Measurements from ENCODE around the gene INPP5A. TPM values are rescaled to one million over a fixed set of nuclear protein-coding genes. Genes with fewer than 3 reads are reported as not detected.

The INPP5A gene
- total RNA-seq, 1 experiment from 2014 or later: 12.3 TPM

DNA sequence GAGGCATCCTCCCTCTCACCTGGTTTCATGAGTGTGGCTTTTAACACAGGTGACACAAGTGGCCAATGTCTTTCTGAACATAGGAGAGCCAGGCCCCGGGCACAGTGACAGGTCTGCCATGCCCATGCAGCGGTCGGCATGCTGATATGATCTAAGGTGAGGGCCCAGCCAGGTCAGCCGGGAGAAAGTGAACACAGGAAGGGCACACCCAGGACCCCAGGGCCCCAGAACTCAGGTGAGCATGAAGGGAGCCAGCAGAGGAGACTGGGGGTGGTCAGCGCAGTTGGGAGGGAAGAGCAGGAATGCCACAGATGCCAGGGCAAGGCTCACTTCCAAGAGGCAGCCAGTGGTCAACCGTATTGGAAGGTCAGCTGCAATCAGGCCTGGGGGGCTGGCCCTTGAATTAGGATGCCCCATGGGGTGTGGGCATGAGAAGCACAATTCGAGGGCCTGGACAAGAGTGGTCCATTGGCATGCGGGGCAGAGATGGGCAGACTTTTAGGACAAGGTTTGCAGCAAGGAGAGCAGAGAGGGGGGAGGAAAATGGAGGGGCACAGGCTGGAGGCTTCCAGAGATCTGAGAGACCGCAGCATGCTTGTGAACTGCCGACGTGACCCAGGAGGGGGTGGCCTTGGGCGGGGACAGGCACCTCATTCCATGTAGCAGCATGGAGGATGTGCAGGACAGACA lies 3.9 kb upstream of the INPP5A start:
- DNase-seq (ENCODE audit: low read depth, low spot score) (no peak), ATAC-seq (no peak)
- Histone ChIP-seq H4K20me1 (ENCODE audit: insufficient read depth) (no peaks in the 10 kb centered on the region), H2AFZ (ENCODE audit: low read depth, low read length, poor library complexity, severe bottlenecking) (no peak overlapping the region), H3K27me3 (ENCODE audit: insufficient read depth, low read length) (no peaks in the 10 kb centered on the region), H3K9me2 (ENCODE audit: insufficient read depth) (no peaks in the 10 kb centered on the region), H3K4me2 (ENCODE audit: low read length) (peak overlapping the region; percentile 63), H3K9me3 (ENCODE audit: control insufficient read depth in 1 of 2, insufficient read depth in 1 of 2, low read depth in 1 of 2, low read length in 2 of 2) (no peaks in the 10 kb centered on the region), H3K4me3 (replicated peaks in 1 of 2; ENCODE audit: low read depth in 1 of 2, low read length in 2 of 2) (no peak overlapping the region), H3K27ac (ENCODE audit: low read depth, low read length) (no peak overlapping the region), H3K36me3 (ENCODE audit: control insufficient read depth in 1 of 2, insufficient read depth in 2 of 2, low read length in 2 of 2) (no peaks in the 10 kb centered on the region), H3K79me2 (ENCODE audit: insufficient read depth, low read length) (no peaks in the 10 kb centered on the region), H3K9ac (ENCODE audit: low read length) (no peak overlapping the region), H3K4me1 (ENCODE audit: control insufficient read depth in 1 of 2, insufficient read depth in 2 of 2, low read length in 2 of 2) (peaks cover 18 to 40% of the 10 kb centered on the region in 2 experiments)
- BruUV-seq (replicated peaks): no TSS peak
- ChIA-PET CTCF (no interaction called here), POLR2A (interaction anchor here (0.7 kb wide), 1 partner anchor 616 kb away, joined by 3 read pairs; no protein-coding TSS in a partner anchor), RAD21 (ENCODE audit: low non-redundant PET in 1 of 2, low total read pairs in 2 of 2, uncharacterized antibody in 2 of 2, unreplicated experiment in 2 of 2) (no interaction called here)
- intact Hi-C loops (cut with micrococcal nuclease): loop anchor here (2.0 kb wide), 1 partner anchor 15 kb away; no protein-coding TSS in a partner anchor
- TF ChIP-seq POLR2A (IDR thresholded peaks at IDR 0.05; ENCODE audit: borderline replicate concordance, extremely low read depth, insufficient read depth, insufficient read length) (no peak), RAD21 (IDR thresholded peaks at IDR 0.05; ENCODE audit: low read depth) (no peak), EGR1 (IDR thresholded peaks at IDR 0.05; ENCODE audit: low read depth) (no peak), CBX3 (IDR thresholded peaks at IDR 0.05; ENCODE audit: low read depth) (no peak)
- TF ChIP-seq, protein P1, sequence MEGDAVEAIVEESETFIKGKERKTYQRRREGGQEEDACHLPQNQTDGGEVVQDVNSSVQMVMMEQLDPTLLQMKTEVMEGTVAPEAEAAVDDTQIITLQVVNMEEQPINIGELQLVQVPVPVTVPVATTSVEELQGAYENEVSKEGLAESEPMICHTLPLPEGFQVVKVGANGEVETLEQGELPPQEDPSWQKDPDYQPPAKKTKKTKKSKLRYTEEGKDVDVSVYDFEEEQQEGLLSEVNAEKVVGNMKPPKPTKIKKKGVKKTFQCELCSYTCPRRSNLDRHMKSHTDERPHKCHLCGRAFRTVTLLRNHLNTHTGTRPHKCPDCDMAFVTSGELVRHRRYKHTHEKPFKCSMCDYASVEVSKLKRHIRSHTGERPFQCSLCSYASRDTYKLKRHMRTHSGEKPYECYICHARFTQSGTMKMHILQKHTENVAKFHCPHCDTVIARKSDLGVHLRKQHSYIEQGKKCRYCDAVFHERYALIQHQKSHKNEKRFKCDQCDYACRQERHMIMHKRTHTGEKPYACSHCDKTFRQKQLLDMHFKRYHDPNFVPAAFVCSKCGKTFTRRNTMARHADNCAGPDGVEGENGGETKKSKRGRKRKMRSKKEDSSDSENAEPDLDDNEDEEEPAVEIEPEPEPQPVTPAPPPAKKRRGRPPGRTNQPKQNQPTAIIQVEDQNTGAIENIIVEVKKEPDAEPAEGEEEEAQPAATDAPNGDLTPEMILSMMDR (IDR thresholded peaks at IDR 0.05 in 2 of 3, conservative IDR thresholded peaks at IDR 0.05 in 1 of 3; ENCODE audit: borderline replicate concordance in 1 of 3, insufficient read depth in 1 of 3, low read depth in 2 of 3, low read length in 2 of 3): no peak

- no peaks in the 10 kb centered on the region for H3K79me2 ChIP-seq (ENCODE audit: insufficient read depth, low read length)
- H3K9ac ChIP-seq (ENCODE audit: low read length): no peak overlapping the region
- CTCF ChIA-PET: no interaction called here
- intact Hi-C loops (cut with micrococcal nuclease): loop anchor here (5.0 kb wide), 1 partner anchor 77 kb away; no protein-coding TSS in a partner anchor
- H3K27me3 ChIP-seq (ENCODE audit: insufficient read depth, low read length): no peaks in the 10 kb centered on the region
- RAD21 ChIA-PET (ENCODE audit: low non-redundant PET in 1 of 2, low total read pairs in 2 of 2, uncharacterized antibody in 2 of 2, unreplicated experiment in 2 of 2): no interaction called here
- BruUV-seq (replicated peaks): no TSS peak
- H3K9me2 ChIP-seq (ENCODE audit: insufficient read depth): no peaks in the 10 kb centered on the region
- DNase-seq (ENCODE audit: low read depth, low spot score): no peak
- H3K36me3 ChIP-seq (ENCODE audit: control insufficient read depth in 1 of 2, insufficient read depth in 2 of 2, low read length in 2 of 2): no peaks in the 10 kb centered on the region
- H3K27ac ChIP-seq (ENCODE audit: low read depth, low read length): no peak overlapping the region
- no peaks in the 10 kb centered on the region for H3K9me3 ChIP-seq (ENCODE audit: control insufficient read depth in 1 of 2, insufficient read depth in 1 of 2, low read depth in 1 of 2, low read length in 2 of 2)
- peaks cover 18 to 43% of the 10 kb centered on the region in 2 experiments for H3K4me1 ChIP-seq (ENCODE audit: control insufficient read depth in 1 of 2, insufficient read depth in 2 of 2, low read length in 2 of 2)
- no peak overlapping the region for H3K4me3 ChIP-seq (replicated peaks in 1 of 2; ENCODE audit: low read depth in 1 of 2, low read length in 2 of 2)
- ATAC-seq: no peak
- no peak overlapping the region for H3K4me2 ChIP-seq (ENCODE audit: low read length)
- POLR2A ChIA-PET: no interaction called here
- H2AFZ ChIP-seq (ENCODE audit: low read depth, low read length, poor library complexity, severe bottlenecking): no peak overlapping the region
- no peaks in the 10 kb centered on the region for H4K20me1 ChIP-seq (ENCODE audit: insufficient read depth)
- TF ChIP-seq ELF1 (IDR thresholded peaks at IDR 0.05; ENCODE audit: borderline replicate concordance, low read depth): no peak
- no peak for TF ChIP-seq CEBPB (IDR thresholded peaks at IDR 0.05; ENCODE audit: low read depth)
- TF ChIP-seq POLR2AphosphoS5 (IDR thresholded peaks at IDR 0.05; ENCODE audit: low read depth, low read length): no peak
- TF ChIP-seq, protein P1 (IDR thresholded peaks at IDR 0.05 in 2 of 3, conservative IDR thresholded peaks at IDR 0.05 in 1 of 3; ENCODE audit: borderline replicate concordance in 1 of 3, insufficient read depth in 1 of 3, low read depth in 2 of 3, low read length in 2 of 3): no peak
- TF ChIP-seq EGR1 (IDR thresholded peaks at IDR 0.05; ENCODE audit: low read depth): no peak
- TF ChIP-seq SRF (IDR thresholded peaks at IDR 0.05; ENCODE audit: low read depth): no peak
- no peak for TF ChIP-seq JUND (IDR thresholded peaks at IDR 0.05)
Measured at GRCh38 chr10:132534391-132535064, 3.1 kb upstream of the INPP5A start.
